HG02852 (cell line): ENCODE measurements around the gene AP2B1.

Source experiments
- ATAC-seq: cut with Tn5 transposase; IDR thresholded peaks from one replicate; pipeline ENCODE4 v1.9.1; 2021; ENCODE audit warnings: mild to moderate bottlenecking, moderate library complexity; ENCODE audit not compliant: unreplicated experiment

The AP2B1 gene

DNA sequence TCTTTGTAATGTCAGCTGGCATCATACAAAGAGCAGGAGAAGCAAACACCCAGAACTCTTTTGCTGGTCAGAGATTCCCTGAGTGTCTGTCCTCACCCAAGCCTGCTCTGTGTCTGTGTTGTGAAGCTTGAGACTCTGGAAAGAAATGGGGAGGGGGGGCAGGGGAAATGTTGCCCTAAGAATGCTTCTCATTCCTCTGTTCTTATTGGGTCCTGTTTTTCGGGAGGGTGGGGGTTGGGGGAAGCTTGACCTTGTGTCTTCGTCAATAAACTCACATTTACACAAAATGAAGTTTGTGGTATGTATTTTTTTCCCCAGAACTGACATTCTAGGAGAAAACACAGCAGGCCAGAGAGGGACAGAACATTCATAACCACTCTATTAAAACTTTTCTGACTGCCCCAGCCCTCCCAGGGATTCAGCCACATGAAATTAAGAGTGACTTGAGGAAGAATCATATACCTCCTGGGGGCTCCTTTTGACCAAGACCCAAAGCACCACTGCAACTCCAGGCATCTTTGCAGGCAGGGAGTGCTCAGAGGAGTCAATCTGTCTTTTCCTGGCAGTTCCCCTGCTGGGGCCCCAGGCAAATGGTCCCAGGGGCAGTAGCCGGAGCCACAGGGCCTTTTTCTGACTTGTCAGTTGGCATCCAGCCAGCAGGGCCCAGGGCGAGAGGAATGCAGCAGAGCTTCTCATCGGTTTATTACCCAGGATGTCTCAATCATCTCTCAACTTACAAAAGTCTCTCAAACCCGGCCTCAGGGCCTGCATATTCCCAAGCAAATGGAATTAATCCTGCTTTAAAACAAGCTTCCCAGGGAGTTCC, 139.2 kb downstream of the AP2B1 start:
- no peak for ATAC-seq

GRCh38 chr17:35726953-35727460, 139.9 kb downstream of the AP2B1 start:
- no peak for ATAC-seq

- ATAC-seq, result no peak
These were observed 140.5 kb downstream of the AP2B1 start for GRCh38 chr17:35727635-35728034.

DNA sequence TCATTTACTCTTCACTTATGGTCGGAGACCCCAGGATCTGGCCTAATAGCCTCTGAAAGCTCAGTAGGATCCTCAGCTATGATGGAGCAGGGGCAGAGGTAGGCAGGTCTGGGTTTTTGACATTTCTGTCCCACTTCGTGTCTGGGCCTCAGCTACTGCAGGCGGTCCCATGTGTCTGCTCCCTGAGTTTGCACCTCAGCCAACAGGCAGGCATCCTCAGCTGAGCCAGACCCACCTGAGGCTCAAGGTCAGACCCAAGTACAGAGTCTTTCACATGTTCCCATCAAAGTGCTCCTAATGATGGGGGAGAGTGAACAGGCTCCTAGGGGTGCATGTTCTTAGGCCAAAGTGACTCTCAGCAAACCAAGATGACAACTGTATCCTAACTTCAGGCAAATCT, 141.4 kb downstream of the AP2B1 start:
- no peak for ATAC-seq

DNA sequence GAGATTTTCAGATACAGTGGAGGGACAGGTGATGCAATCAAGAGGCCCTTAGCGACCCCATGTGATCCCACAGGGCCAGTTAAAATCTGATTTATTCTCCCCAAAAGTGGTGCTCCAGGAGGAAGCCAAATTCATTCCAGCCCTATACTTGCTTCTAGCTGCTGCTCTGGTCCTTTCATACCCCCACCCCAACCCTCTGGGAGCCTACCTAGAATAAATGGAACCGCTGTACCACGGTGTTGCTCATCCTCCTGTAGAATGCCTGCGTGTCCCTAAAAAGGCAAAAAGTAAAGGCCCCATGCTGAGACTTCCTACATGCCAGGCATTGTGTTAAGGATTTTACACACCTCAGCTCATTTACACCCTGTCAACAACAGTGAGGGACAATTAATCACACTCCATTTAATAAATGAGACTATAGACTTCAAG, 142.3 kb downstream of the AP2B1 start:
- ATAC-seq, result no peak

- ATAC-seq, result no peak
These were observed 143.4 kb downstream of the AP2B1 start for GRCh38 chr17:35730400-35731005.

GRCh38 chr17:35731239-35731916, 144.3 kb downstream of the AP2B1 start, which contains the start of gene RASL10B:
TSS of gene RASL10B (plus strand) at chr17:35731639. CDS start at chr17:35735185, 3,546 bp downstream.
- ATAC-seq, result no peak

GRCh38 chr17:35731917-35732805, 145.0 kb downstream of the AP2B1 start:
- ATAC-seq, result no peak

DNA sequence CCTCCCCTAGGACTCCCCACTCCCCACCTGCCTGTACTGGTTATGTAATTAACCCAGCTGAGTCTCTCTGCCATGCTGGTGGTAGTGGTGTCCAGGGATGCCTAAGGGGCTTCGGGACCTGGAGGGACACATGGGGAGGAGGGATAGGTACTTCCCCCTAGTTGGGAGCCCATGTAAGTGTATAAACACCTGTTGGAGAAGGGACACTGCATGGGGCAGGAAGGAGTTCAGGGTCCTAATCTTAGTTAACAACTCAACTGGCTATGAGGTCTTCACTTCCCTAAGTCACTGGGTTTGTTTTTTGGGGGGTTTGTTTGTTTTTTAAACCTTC, 145.6 kb downstream of the AP2B1 start:
- ATAC-seq, result no peak

DNA sequence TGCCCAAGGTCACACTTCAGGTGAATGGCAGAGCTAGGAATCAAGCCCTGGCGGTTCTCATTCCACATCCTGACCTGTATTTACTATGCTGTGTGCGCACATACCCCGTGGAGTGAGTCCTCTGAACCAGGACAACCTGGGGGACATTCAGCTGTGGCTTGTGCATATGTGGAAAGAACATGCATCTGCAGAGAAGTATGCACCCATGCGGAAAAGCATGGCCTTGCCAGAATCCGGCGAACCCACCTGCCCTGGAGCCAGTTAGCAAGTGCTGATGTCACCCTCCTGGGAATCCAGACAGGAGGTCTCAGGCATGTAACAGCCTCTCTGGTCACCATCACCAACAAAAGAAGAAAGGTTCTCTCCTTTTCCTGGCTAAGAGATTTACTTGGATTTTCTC, 146.2 kb downstream of the AP2B1 start:
- no peak for ATAC-seq

DNA sequence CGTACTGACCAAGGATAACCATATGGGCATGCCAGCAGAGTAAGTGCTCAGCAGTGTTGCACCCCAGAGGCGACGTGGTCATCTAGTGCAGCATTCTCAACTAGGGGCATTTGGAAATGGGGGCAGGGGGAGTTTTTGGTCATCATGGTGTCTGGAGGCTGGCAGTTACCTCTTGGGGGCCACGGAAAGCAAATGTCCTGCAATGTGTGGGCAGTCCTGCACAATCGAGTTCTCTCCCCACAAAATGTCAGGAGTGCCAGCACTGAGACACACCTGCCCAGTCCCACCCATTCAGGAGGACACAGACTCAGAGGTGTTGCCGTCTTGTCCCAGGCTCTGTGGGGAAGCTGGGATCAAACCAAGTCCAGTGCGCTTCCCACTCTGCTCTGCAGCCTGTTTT, 147.3 kb downstream of the AP2B1 start:
- ATAC-seq, result no peak

- no peak for ATAC-seq
These were observed 148.1 kb downstream of the AP2B1 start for GRCh38 chr17:35735036-35735805.

- no peak for ATAC-seq
These were observed 149.1 kb downstream of the AP2B1 start for GRCh38 chr17:35736236-35736635.

GRCh38 chr17:35738519-35739133, 151.5 kb downstream of the AP2B1 start:
- no peak for ATAC-seq

GRCh38 chr17:35740216-35740615, 153.1 kb downstream of the AP2B1 start:
- ATAC-seq, result no peak

DNA sequence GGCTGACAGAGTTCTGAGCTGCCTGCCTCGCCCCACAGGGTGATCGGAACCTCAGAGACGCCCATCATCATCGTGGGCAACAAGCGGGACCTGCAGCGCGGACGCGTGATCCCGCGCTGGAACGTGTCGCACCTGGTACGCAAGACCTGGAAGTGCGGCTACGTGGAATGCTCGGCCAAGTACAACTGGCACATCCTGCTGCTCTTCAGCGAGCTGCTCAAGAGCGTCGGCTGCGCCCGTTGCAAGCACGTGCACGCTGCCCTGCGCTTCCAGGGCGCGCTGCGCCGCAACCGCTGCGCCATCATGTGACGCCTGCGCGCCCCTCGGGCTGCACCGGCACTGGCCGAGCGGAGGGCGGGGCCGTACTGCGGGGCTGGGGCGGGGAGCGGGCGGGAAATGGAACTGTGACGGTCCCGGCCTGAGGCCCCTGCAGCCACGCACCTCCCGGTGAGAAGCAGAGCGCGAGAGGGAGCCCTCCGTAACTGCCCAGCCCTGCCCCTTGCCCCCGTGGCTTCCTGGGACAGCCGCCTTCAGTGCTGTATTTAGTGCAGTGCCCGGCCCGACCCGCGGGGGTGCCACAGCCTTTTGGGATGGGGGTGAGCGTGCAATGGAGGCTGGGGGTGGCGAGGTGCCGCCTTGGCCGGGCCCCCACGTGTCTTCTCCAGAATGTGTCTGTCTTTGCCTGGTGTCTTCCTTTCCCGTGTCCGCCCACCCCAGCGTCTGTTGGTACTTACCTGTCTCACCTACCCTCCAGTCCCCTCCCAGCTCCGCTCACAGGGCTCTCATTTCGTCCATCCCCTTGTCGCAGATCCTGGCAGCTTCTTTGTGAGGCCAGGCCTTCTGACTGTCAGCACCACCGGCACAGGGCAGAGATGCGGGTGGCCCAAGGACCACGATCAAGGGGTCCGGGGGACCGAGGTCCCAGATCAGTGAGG, 154.1 kb downstream of the AP2B1 start:
- ATAC-seq, result no peak

DNA sequence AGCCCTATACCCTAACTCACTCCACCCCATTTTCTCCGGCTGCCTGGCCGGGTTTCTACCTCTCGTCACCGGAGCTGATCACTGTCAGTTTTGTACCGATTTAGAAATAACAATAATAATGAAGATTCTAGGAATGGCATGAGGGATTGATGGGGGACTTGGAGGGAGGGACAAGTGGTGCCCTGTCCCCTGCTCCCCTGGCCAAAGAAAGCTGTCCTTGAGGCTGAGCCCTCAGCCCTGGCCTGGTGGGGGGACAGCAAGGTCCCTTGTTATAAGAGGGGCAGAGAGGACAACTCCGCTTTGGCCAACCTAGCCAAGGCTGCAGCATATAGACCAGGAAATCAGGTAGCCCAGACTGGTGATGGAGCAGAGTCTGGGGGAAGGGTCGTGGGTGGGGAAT, 155.4 kb downstream of the AP2B1 start:
- ATAC-seq, result no peak

- no peak for ATAC-seq
These were observed 155.9 kb downstream of the AP2B1 start for GRCh38 chr17:35742896-35743477.
